GM19025 (cell line): ENCODE results near the gene MRPL30.
"Not testable (repeated sequence)": the region's sequence is repeated elsewhere in the genome, so short reads cannot be mapped to it uniquely, and the experiment has no call there.

Experiments
- ATAC-seq: cut with Tn5 transposase; IDR thresholded peaks from one replicate; pipeline ENCODE4 v1.9.1; 2021; ENCODE audit warnings: mild to moderate bottlenecking, low read depth, moderate library complexity; ENCODE audit not compliant: unreplicated experiment

MRPL30 gene

GRCh38 chr2:99180755-99181623 is at the start of gene MRPL30, which contains the start of gene MITD1:
Gene MRPL30, plus strand, starts transcription at chr2:99181184. Its CDS starts 5,020 bp downstream, at chr2:99186204.
Gene MITD1, minus strand, starts transcription at chr2:99181058. Its CDS starts 77 bp downstream, at chr2:99180981.
- ATAC-seq, result peak; percentile 94

- not testable (repeated sequence) for ATAC-seq
Observed at GRCh38 chr2:99135044-99135556, 45.9 kb upstream of the MRPL30 start.

- no peak for ATAC-seq
Observed at GRCh38 chr2:99139003-99139402, 42.0 kb upstream of the MRPL30 start.

GRCh38 chr2:99140056-99140859 is 40.7 kb upstream of the MRPL30 start:
- no peak for ATAC-seq

GRCh38 chr2:99140860-99141109 is 40.2 kb upstream of the MRPL30 start:
- peak; percentile 22 for ATAC-seq

GRCh38 chr2:99141110-99142108 is 39.6 kb upstream of the MRPL30 start, which contains the start of gene C2orf15:
Gene C2orf15, plus strand, starts transcription at chr2:99141707. Its CDS starts 8,852 bp downstream, at chr2:99150559.
- ATAC-seq, result peak; percentile 86

GRCh38 chr2:99150706-99151105 is 30.3 kb upstream of the MRPL30 start:
- no peak for ATAC-seq

GRCh38 chr2:99152199-99152895 is 28.6 kb upstream of the MRPL30 start:
- ATAC-seq, result no peak

- ATAC-seq, result no peak
Observed at GRCh38 chr2:99153921-99154604, 26.9 kb upstream of the MRPL30 start.

GRCh38 chr2:99154643-99155536 is 26.1 kb upstream of the MRPL30 start, which contains the start of the genes LIPT1 and TSGA10:
Gene LIPT1, plus strand, starts transcription at chr2:99154967. Its CDS starts 6,991 bp downstream, at chr2:99161958.
Gene TSGA10, minus strand, starts transcription at chr2:99154942. Its CDS starts 45,503 bp downstream, at chr2:99109439.
- ATAC-seq, result peak; percentile 96

- ATAC-seq, result no peak
Observed at GRCh38 chr2:99156891-99157290, 24.1 kb upstream of the MRPL30 start.

- no peak for ATAC-seq
Observed at GRCh38 chr2:99158599-99158998, 22.4 kb upstream of the MRPL30 start.

GRCh38 chr2:99159594-99159993 is 21.4 kb upstream of the MRPL30 start:
- ATAC-seq, result no peak

GRCh38 chr2:99166218-99166617 is 14.8 kb upstream of the MRPL30 start:
- no peak for ATAC-seq

GRCh38 chr2:99169534-99169933 is 11.4 kb upstream of the MRPL30 start:
- no peak for ATAC-seq

- ATAC-seq, result no peak
Observed at GRCh38 chr2:99171377-99172140, 9.4 kb upstream of the MRPL30 start.

GRCh38 chr2:99181624-99182000 is 628 bp downstream of the MRPL30 start:
- no peak for ATAC-seq
